Ishikawa (cell line): ENCODE data around the gene CLTC.

Experiments used
- CEBPB ChIP-seq: IDR thresholded peaks from 2 replicates; pipeline ENCODE4 v1.6.1; 2012
- CREB1 ChIP-seq: IDR thresholded peaks from 2 replicates; pipeline ENCODE4 v1.6.1; 2012; ENCODE audit warnings: low read depth
- EGR1 ChIP-seq: IDR thresholded peaks from 2 replicates; pipeline ENCODE4 v1.6.1; 2012
- EP300 ChIP-seq: IDR thresholded peaks from 2 replicates; pipeline ENCODE4 v1.6.1; 2012; ENCODE audit warnings: borderline replicate concordance
- FOXM1 ChIP-seq: IDR thresholded peaks from 2 replicates; pipeline ENCODE4 v1.6.1; 2012; ENCODE audit warnings: low read depth, borderline replicate concordance
- NFIC ChIP-seq: IDR thresholded peaks from 2 replicates; pipeline ENCODE4 v1.6.1; 2012
- RAD21 ChIP-seq: IDR thresholded peaks from 2 replicates; pipeline ENCODE4 v1.6.1; 2012; ENCODE audit warnings: low read depth
- TAF1 ChIP-seq: IDR thresholded peaks from 2 replicates; pipeline ENCODE4 v1.6.1; 2012; ENCODE audit warnings: low read depth, mild to moderate bottlenecking
- TCF12 ChIP-seq: IDR thresholded peaks from 2 replicates; pipeline ENCODE4 v1.6.1; 2012; ENCODE audit warnings: low read depth
- TEAD4 ChIP-seq: IDR thresholded peaks from 2 replicates; pipeline ENCODE4 v1.6.1; 2012
- USF1 ChIP-seq: IDR thresholded peaks from 2 replicates; pipeline ENCODE4 v1.6.1; 2012
- YY1 ChIP-seq: IDR thresholded peaks from 2 replicates; pipeline ENCODE4 v1.6.1; 2012; ENCODE audit warnings: low read depth
- ZBTB7A ChIP-seq: IDR thresholded peaks from 2 replicates; pipeline ENCODE4 v1.6.1; 2012; ENCODE audit warnings: low read depth
- TF ChIP-seq, protein P1 (sequence below): IDR thresholded peaks from 2 replicates; pipeline ENCODE4 v1.6.1; 2012; ENCODE audit warnings: low read depth, mild to moderate bottlenecking
- TF ChIP-seq, protein P2 (sequence below): IDR thresholded peaks from 2 replicates; pipeline ENCODE4 v1.6.1; 2012

Gene CLTC

DNA sequence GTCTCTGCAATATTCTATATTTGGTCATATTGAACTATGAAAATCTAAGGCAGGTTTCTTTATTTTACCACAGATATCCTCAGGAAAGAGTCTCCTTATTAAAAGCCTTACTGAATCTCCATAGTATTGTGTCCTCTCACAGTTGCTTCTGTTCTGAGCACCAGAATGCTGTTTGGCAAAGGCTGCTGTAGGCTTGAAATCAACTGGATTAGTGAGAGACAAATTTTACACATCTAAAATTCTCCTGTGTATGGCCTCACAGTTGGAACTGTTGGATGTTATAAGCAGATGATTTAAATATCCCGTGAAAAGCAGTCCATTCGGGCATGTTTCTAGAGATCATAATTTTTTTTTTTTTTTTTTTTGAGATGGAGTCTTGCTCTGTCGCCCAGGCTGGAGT, 9.5 kb downstream of the CLTC start:
- TF ChIP-seq TAF1 (no peak), RAD21 (no peak), YY1 (no peak), TCF12 (no peak), USF1 (no peak), NFIC (no peak), CREB1 (no peak), EP300 (no peak), CEBPB (no peak), EGR1 (no peak), FOXM1 (no peak), ZBTB7A (no peak), TEAD4 (no peak)
- TF ChIP-seq, protein P1, sequence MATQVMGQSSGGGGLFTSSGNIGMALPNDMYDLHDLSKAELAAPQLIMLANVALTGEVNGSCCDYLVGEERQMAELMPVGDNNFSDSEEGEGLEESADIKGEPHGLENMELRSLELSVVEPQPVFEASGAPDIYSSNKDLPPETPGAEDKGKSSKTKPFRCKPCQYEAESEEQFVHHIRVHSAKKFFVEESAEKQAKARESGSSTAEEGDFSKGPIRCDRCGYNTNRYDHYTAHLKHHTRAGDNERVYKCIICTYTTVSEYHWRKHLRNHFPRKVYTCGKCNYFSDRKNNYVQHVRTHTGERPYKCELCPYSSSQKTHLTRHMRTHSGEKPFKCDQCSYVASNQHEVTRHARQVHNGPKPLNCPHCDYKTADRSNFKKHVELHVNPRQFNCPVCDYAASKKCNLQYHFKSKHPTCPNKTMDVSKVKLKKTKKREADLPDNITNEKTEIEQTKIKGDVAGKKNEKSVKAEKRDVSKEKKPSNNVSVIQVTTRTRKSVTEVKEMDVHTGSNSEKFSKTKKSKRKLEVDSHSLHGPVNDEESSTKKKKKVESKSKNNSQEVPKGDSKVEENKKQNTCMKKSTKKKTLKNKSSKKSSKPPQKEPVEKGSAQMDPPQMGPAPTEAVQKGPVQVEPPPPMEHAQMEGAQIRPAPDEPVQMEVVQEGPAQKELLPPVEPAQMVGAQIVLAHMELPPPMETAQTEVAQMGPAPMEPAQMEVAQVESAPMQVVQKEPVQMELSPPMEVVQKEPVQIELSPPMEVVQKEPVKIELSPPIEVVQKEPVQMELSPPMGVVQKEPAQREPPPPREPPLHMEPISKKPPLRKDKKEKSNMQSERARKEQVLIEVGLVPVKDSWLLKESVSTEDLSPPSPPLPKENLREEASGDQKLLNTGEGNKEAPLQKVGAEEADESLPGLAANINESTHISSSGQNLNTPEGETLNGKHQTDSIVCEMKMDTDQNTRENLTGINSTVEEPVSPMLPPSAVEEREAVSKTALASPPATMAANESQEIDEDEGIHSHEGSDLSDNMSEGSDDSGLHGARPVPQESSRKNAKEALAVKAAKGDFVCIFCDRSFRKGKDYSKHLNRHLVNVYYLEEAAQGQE = no peak
- TF ChIP-seq, protein P2, sequence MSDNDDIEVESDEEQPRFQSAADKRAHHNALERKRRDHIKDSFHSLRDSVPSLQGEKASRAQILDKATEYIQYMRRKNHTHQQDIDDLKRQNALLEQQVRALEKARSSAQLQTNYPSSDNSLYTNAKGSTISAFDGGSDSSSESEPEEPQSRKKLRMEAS = no peak

GRCh38 chr17:59631276-59631675, 11.6 kb downstream of the CLTC start:
- TF ChIP-seq, protein P2 = no peak
- TF ChIP-seq CEBPB (no peak), NFIC (no peak), TEAD4 (no peak), CREB1 (no peak), EGR1 (no peak)
- TF ChIP-seq, protein P1 = no peak

DNA sequence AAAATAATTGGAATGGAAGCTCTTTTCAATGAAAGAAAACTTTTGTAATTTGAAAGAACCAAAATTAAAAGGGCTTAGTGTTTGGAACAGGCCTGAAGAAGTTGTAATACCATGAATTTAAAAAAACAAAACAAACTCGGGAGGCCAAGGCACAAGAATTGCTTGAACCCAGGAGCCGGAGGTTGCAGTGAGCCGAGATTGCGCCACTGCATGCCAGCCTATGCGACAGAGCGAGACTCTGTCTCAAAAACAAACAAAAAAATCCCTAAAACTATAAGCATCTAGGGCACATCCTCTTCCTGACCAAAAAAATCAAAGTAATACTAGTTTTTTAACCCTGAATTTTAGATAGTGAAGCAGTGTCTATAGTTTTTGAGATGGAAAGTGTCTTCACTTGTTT, 12.7 kb downstream of the CLTC start:
- TF ChIP-seq CEBPB (no peak), USF1 (no peak), TEAD4 (no peak), EGR1 (no peak), YY1 (no peak), CREB1 (no peak), EP300 (no peak), TAF1 (no peak)
- TF ChIP-seq, protein P2 = no peak
- TF ChIP-seq, protein P1 = no peak

DNA sequence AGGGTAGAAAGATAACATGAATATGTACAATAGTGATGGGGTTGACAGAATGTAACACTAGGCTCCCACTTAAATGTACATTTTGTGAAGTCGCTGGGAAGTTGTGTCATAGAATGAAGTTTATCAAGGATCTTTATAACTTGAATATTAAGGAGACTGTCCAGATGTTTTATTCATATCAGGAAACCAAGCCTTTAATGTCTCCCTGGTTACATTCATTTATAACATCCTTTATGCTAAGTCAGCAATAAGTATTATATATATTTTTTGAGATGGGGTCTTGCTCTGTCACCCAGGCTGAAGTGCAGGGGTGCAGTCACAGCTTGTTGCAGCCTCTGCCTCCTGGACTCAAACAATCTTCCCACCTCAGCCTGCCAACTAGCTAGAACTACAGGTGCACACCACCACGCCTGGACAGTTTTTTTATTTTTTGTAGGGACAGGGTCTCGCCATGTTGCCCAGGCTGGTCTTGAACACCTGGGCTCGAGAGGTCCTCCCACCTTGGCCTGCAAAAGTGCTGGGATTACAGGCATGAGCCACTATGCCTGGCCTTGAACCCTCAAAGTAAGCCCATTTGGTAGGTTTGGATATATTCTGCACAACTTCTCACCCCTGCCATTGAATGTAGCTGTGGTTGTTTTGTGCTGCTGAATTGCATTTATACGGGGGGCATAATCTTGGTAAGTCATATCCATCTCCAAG, 14.1 kb downstream of the CLTC start:
- no peak for TF ChIP-seq ZBTB7A
- TF ChIP-seq CEBPB = no peak
- TF ChIP-seq TCF12 = no peak
- TF ChIP-seq, protein P2 = no peak
- TF ChIP-seq EGR1 = no peak
- TF ChIP-seq, protein P1 = no peak
- TF ChIP-seq TEAD4 = no peak
- no peak for TF ChIP-seq USF1
- TF ChIP-seq YY1 = no peak
- TF ChIP-seq CREB1 = no peak
- no peak for TF ChIP-seq TAF1
- TF ChIP-seq EP300 = no peak
- no peak for TF ChIP-seq FOXM1
- TF ChIP-seq NFIC = no peak
- TF ChIP-seq RAD21 = no peak
